ENCODE data around the gene WFS1.

The WFS1 gene

GRCh38 chr4:6269616-6270511, at the start of gene WFS1:
WFS1 (plus strand) TSS chr4:6269850; CDS start chr4:6277456, 7,606 bp downstream.
- peak within 1 kb of the TSS; percentile 70 for H3K4me3 ChIP-seq (ENCODE audit: low read depth, low read length)
- TF ChIP-seq CTCF (IDR thresholded peaks at IDR 0.05; ENCODE audit: borderline replicate concordance, insufficient read depth, low read depth, low read length): no peak

GRCh38 chr4:6221301-6221850, 48.3 kb upstream of the WFS1 start:
- H3K4me3 ChIP-seq (ENCODE audit: low read depth, low read length): no peak overlapping the region
- no peak for TF ChIP-seq CTCF (IDR thresholded peaks at IDR 0.05; ENCODE audit: borderline replicate concordance, insufficient read depth, low read depth, low read length)

GRCh38 chr4:6221851-6222760, 47.5 kb upstream of the WFS1 start:
- H3K4me3 ChIP-seq (ENCODE audit: low read depth, low read length): no peak overlapping the region
- TF ChIP-seq CTCF (IDR thresholded peaks at IDR 0.05; ENCODE audit: borderline replicate concordance, insufficient read depth, low read depth, low read length): no peak

GRCh38 chr4:6222761-6223292, 46.8 kb upstream of the WFS1 start:
- no peak for TF ChIP-seq CTCF (IDR thresholded peaks at IDR 0.05; ENCODE audit: borderline replicate concordance, insufficient read depth, low read depth, low read length)
- H3K4me3 ChIP-seq (ENCODE audit: low read depth, low read length): no peak overlapping the region

- H3K4me3 ChIP-seq (ENCODE audit: low read depth, low read length): no peak overlapping the region
Observed at GRCh38 chr4:6224735-6225134, 44.9 kb upstream of the WFS1 start.

GRCh38 chr4:6225469-6225868, 44.2 kb upstream of the WFS1 start:
- TF ChIP-seq CTCF (IDR thresholded peaks at IDR 0.05; ENCODE audit: borderline replicate concordance, insufficient read depth, low read depth, low read length): no peak
- H3K4me3 ChIP-seq (ENCODE audit: low read depth, low read length): no peak overlapping the region

More at GRCh38 chr4:6224735-6225134, 44.9 kb upstream of the WFS1 start:
- no peak for TF ChIP-seq CTCF (IDR thresholded peaks at IDR 0.05; ENCODE audit: borderline replicate concordance, insufficient read depth, low read depth, low read length)
